Subcutaneous abdominal adipose tissue (tissue), 5 donors: ENCODE results near the gene CHCHD6.

Source experiments
- H3K27ac ChIP-seq: one replicate; pipeline ENCODE4 v1.7.0; 2013; ENCODE audit warnings: low read depth, mild to moderate bottlenecking, inconsistent platforms, low read length, moderate library complexity
- H3K27me3 ChIP-seq, 5 donors: one replicate each; pipeline ENCODE4 v1.7.0; 2013; ENCODE audit warnings: low read length in 5 of 5, inconsistent platforms in 1 of 5; ENCODE audit not compliant: control insufficient read depth in 5 of 5, insufficient read depth in 4 of 5
- H3K36me3 ChIP-seq, 5 donors: one replicate each; pipeline ENCODE4 v1.7.0; 2013; ENCODE audit warnings: low read length in 5 of 5; ENCODE audit not compliant: control insufficient read depth in 5 of 5, insufficient read depth in 5 of 5
- H3K4me1 ChIP-seq, 5 donors: one replicate each; pipeline ENCODE4 v1.7.0; 2013; ENCODE audit warnings: low read length in 5 of 5, mild to moderate bottlenecking in 3 of 5, moderate library complexity in 1 of 5; ENCODE audit not compliant: control insufficient read depth in 5 of 5, insufficient read depth in 5 of 5
- H3K4me3 ChIP-seq, 5 donors: one replicate each; pipeline ENCODE4 v1.7.0; 2013; ENCODE audit warnings: low read length in 5 of 5, low read depth in 1 of 5
- H3K9ac ChIP-seq, 5 donors: one replicate each; pipeline ENCODE4 v1.7.0; 2013; ENCODE audit warnings: low read length in 5 of 5, mild to moderate bottlenecking in 4 of 5, moderate library complexity in 3 of 5
- H3K9me3 ChIP-seq, 5 donors: one replicate each; pipeline ENCODE4 v1.7.0; 2013; ENCODE audit warnings: low read length in 5 of 5; ENCODE audit not compliant: control insufficient read depth in 5 of 5
- donor health status: healthy.
- donor health status: healthy.
- donor health status: healthy.
- donor health status: healthy.
- donor health status: healthy.

Gene CHCHD6, protein sequence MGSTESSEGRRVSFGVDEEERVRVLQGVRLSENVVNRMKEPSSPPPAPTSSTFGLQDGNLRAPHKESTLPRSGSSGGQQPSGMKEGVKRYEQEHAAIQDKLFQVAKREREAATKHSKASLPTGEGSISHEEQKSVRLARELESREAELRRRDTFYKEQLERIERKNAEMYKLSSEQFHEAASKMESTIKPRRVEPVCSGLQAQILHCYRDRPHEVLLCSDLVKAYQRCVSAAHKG

DNA sequence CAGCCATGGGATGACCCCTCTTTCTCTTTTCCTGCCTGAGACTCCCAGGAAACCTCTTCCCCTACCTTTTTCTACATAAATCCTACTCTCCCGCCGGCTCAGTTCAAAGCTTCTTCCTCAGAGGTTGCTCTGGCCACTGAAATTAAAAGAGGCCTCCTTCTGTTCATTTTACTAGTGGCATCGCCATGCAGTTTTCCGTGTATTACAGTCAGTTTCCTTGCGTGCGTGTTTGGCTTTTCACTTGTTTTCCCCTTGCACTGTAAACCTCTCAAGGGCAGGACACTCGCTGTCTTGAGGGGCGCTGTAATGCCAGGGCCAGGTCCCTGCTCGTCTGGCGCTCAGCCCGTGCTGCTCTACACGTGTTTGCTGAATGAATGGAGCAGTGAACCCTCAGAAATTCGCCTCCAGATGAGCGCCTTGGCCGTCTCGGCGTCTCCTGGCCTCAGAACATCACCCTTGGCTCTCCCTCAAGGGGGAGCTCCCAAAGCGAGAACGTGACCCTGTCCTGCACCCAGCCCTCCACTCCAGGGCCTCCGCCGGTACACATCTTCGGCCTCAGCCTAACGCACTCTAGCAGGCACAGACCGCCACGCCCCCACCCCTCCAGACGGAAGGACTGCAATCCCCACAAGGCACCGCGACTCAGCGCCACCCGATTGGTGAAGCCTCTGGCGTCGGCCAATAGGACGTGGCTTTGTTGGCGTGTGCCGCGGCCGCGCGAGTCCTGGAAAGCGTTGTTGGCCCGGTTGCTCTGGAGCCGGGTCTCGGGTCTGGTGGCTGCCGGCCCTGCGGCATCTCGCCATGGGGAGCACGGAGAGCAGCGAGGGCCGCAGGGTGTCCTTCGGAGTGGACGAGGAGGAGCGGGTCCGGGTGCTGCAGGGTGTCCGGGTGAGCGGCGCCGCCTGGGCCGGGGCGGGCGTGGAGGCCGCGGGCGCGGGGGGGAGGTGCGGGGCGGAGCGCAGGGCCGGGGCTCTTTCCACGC is at the start of gene CHCHD6:
Gene CHCHD6, plus strand, starts transcription at position 729 of the 982 bp plus-strand sequence. Its CDS starts 73 bp downstream, at position 802.
- Histone ChIP-seq H3K4me3 (peak within 1 kb of the TSS; percentile 66 to 87 (median 84)), H3K27ac (no peak within 1 kb of the TSS), H3K9ac (peak within 1 kb of the TSS; percentile 56 to 92 (median 74)), H3K4me1 (peaks cover 2 to 19% (median 17%) of the 10 kb centered on the region in 5 donors), H3K9me3 (no peaks in the 10 kb centered on the region), H3K27me3 (peaks cover 0 to 8% (median 2%) of the 10 kb centered on the region in 5 donors), H3K36me3 (no peaks in the 10 kb centered on the region)

DNA sequence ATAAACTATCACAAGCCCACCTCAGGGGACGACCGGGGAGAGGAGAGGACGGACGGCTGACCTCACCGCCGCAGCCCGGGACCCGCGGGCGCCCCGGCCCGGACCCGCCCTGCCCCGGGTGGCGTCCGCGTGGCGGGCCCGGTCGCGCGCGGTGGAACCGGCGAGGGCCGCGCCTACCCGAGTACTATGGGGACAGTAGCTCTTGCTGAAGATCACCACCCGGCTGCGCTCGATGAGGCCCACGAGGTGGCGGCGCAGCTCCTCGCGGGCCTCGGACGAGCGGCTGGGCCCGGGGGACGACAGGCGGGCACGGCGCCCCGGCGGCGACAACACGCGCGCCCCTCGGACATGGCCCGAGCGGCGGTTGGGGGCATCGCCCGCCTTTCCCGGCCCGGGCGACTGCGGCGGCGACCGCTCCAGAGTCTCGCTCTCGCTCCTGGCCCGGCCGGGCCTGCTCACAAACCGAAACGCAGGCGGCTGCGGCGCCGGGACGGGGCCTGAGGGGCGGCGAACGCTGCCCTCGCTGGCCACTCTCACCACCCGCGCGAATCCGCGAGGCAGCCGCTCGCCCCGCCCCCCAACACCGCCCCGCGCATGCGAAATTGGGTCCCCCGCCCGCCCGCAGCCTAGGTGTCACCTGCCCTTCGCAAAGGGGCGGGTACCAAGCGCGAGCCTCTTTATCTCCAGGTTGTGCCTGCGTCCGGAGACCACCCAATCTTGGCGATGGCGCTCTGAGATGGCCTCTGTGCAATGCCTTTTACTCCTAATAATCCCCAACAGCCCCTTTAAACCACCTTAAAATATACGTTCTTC is 49.3 kb upstream of the CHCHD6 start, which contains the start of gene TXNRD3:
Gene TXNRD3, minus strand, starts transcription at position 554 of the 813 bp plus-strand sequence.
- Histone ChIP-seq H3K27me3 (peaks cover 0 to 7% (median 1%) of the 10 kb centered on the region in 5 donors), H3K9ac (peak within 1 kb of the TSS; percentile 50 to 78 (median 70)), H3K4me3 (peak within 1 kb of the TSS; percentile 66 to 89 (median 71)), H3K4me1 (peaks cover 0 to 15% (median 12%) of the 10 kb centered on the region in 5 donors), H3K27ac (no peak within 1 kb of the TSS), H3K9me3 (peaks cover 0 to 2% (median 0%) of the 10 kb centered on the region in 5 donors), H3K36me3 (no peaks in the 10 kb centered on the region)

DNA sequence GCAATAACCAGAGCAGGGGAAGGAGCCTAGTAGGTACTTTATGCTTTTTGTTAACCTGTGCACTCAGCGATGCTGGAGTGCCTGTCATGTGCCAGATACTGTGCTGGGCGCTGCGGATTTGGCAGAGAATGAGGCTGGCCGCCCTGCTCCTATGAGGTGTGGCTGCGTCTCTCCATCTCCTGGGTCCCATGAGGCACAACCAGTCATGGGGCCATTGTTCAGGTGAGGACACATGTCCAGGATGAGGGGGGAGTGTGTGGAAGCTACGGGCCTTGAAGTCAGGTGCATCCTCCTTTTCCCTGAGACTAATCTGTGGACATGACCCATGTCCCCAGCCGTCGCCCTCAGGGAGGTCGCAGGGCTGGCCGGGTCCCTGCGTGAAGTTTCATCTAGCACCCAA is 48.2 kb upstream of the CHCHD6 start:
- Histone ChIP-seq H3K27ac (no peak overlapping the region), H3K4me1 (peaks cover 0 to 15% (median 12%) of the 10 kb centered on the region in 5 donors), H3K36me3 (no peaks in the 10 kb centered on the region), H3K9ac (no peak overlapping the region), H3K4me3 (no peak overlapping the region), H3K27me3 (peaks cover 0 to 14% (median 12%) of the 10 kb centered on the region in 5 donors), H3K9me3 (peaks cover 0 to 2% (median 0%) of the 10 kb centered on the region in 5 donors)

DNA sequence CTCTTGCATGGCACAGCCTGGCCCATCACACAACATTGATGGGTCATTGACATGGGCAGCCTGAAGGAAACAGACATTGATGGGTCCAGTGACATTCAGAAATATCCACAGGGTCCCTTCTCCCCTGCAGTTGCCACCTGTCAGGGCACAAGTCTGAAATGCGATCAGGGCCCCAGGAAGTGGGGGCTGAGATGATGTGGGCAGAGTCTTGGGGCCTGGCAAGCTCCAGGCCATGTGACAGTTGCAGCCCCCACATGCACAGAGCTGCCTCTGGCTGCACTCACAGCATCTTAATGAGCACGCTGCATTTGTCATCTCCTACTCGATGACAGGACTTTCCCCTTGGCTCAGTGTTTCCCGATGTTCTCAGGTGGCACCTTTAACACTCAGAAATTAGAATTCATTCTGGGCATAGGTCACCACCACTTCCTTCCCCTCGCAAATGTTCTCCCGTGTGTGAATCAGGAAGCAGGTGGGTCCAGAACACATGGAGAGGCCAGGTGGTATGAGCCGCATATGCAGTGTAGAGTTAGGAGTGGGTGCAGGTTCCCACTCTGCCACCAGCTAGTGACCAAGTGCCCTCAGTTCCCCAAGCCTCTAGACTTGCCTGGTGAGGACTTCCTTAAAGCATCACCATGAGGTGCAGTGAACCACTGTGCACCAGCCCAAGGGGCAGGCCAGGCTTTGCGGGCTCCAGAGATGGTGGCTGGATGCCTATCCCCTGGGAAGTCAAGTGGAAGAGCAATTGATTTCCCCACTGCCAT is 47.5 kb upstream of the CHCHD6 start:
- Histone ChIP-seq H3K4me1 (peaks cover 0 to 15% (median 12%) of the 10 kb centered on the region in 5 donors), H3K9me3 (peaks cover 0 to 2% (median 0%) of the 10 kb centered on the region in 5 donors), H3K27ac (no peak overlapping the region), H3K27me3 (peaks cover 0 to 16% (median 13%) of the 10 kb centered on the region in 5 donors), H3K36me3 (no peaks in the 10 kb centered on the region), H3K4me3 (no peak overlapping the region), H3K9ac (no peak overlapping the region)

DNA sequence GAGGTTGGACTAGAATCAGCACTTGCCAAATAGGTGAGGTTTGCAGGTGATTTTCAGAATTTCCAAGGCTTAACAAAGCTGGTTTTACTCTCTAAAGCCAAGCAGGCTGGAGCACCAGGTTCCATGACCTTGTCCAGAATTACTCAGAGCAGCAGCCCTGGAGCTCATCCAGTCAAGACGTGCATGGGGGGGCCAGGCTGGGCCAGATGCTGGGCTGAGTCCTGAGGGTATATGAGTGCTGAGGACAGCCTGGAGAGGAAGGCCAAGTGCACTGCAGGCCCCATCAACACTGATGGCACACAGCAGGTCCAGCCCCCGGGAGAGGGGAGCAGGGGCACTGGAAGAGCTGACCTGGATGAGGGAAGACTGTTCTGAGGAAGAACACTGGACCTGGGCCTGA is 46.1 kb upstream of the CHCHD6 start:
- Histone ChIP-seq H3K27ac (no peak overlapping the region), H3K9me3 (peaks cover 0 to 2% (median 0%) of the 10 kb centered on the region in 5 donors), H3K36me3 (no peaks in the 10 kb centered on the region), H3K27me3 (peaks cover 0 to 21% (median 18%) of the 10 kb centered on the region in 5 donors), H3K4me1 (peaks cover 0 to 15% (median 12%) of the 10 kb centered on the region in 5 donors), H3K4me3 (no peak overlapping the region), H3K9ac (no peak overlapping the region)

DNA sequence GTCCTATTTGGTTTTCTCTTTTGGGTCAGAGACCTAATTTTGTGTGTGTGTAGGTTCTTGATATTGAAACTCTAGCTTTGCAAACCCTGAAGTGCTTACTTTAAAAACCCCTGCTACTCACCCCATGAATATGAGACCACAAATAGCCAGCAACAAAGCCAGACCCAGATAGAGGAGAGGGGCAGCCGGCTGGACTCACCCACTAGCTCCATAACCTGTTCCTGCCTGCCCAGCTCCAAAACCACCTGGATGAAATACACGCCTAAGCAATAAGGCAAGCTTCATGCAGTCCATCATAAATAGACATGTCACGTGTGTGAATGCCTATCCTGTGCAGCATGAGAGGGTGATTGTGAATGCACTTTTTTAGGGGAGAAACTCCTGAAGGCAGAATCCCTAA is 45.5 kb upstream of the CHCHD6 start:
- Histone ChIP-seq H3K4me1 (peaks cover 0 to 14% (median 12%) of the 10 kb centered on the region in 5 donors), H3K9me3 (peaks cover 0 to 2% (median 0%) of the 10 kb centered on the region in 5 donors), H3K4me3 (no peak overlapping the region), H3K9ac (no peak overlapping the region), H3K27ac (no peak overlapping the region), H3K36me3 (no peaks in the 10 kb centered on the region), H3K27me3 (peaks cover 0 to 25% (median 18%) of the 10 kb centered on the region in 5 donors)

DNA sequence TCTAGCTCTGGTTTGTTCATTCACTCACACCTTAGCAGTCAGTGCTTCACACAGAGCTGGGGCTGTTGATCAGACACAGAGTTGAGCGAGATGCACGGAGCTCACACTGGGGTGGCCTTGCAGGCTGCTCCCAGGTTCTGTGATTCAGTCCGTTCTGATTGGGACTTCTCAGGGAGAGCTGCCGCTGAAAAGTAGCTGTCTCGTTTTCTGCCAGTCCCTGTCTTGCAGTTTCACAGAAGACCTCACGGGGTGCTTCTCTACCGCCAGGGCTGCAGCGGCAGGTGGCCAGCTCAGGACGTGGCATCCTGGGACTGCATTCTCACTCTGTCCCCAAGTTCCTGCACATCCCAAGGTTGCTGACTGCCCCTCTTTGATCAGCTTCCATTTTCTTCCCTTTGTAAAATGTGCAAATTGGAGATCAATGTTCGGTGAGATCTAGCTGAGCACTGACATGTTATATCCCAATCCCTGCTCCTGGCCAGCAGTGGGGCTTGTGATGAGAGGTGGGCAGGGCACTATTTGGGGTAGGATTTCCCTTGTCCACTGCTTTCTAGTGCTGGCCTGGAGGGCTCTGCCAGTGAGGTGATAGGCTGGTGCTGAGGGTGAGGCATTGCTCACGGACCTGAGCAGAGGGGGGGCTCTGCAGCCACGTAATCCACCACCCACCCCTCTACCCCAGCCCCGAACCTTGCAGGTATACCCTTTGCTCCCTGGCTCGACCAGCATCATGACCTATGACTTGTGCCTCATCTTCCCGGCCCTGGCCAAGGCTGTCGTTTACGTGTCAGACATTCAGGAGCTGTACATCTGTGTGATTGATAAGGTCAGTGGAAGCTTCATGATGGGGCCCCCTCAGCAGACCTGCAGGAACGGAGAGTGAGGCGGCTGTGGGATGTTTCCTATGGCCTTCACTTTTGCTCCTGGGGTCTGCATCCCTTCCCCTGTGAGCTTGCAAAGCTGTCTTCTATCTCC is 43.8 kb upstream of the CHCHD6 start:
- Histone ChIP-seq H3K9ac (no peak overlapping the region), H3K4me1 (peaks cover under 1 to 16% (median 13%) of the 10 kb centered on the region in 5 donors), H3K27ac (no peak overlapping the region), H3K9me3 (peaks cover 0 to 2% (median 0%) of the 10 kb centered on the region in 5 donors), H3K27me3 (peaks cover 0 to 25% (median 18%) of the 10 kb centered on the region in 5 donors), H3K4me3 (no peak overlapping the region), H3K36me3 (no peaks in the 10 kb centered on the region)

DNA sequence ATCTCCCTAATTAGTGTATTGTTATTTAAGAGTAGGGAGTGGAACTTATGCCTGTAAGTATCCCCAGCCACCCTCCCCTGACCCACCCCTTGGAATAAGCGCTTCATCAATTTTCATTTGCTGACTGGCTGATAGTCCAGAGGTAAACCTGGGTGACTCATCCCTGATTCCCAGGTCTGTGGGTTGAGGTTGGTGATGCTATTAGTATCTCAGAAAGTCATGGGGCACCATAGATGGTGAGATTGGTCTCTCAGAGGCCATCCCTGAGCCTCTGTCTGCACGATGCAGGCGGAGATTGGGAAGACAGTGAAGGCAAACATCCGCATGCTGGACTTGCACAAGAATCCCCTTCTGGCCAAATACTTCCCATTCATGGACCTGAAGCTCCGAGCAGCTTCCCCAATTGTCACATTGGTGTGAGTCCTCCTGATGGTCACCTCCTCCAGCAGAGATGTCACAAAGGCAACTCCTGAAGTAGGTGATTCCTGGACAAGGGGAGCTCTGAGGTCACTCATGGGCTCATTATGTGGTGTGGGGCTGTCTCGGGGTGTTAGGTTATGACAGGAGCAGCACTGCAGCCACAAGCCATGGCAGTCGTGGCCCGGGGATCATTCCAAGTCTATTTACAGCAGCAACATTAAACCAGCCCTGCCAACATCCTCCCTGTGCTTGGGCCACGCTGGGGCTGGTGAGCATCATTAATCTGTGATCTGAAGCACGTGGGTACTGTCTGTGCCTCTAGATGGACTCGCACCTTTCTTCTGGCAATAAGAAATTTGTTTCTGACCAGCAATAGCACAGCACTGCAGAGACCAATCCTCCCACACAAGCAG is 42.3 kb upstream of the CHCHD6 start:
- peaks cover 0 to 2% (median 0%) of the 10 kb centered on the region in 5 donors for H3K9me3 ChIP-seq
- no peak overlapping the region for H3K27ac ChIP-seq
- H3K27me3 ChIP-seq, result peaks cover 0 to 25% (median 18%) of the 10 kb centered on the region in 5 donors
- H3K36me3 ChIP-seq, result no peaks in the 10 kb centered on the region
- peaks cover 2 to 17% (median 11%) of the 10 kb centered on the region in 5 donors for H3K4me1 ChIP-seq
- no peak overlapping the region for H3K4me3 ChIP-seq
- H3K9ac ChIP-seq, result no peak overlapping the region
